Fibroblast of upper back skin (primary cell): Measurements from ENCODE around the gene AUP1.

Experiments
- DNase-seq: peaks from one replicate; pipeline ENCODE4 v3.0.0-alpha.2; 2013

The AUP1 gene

DNA sequence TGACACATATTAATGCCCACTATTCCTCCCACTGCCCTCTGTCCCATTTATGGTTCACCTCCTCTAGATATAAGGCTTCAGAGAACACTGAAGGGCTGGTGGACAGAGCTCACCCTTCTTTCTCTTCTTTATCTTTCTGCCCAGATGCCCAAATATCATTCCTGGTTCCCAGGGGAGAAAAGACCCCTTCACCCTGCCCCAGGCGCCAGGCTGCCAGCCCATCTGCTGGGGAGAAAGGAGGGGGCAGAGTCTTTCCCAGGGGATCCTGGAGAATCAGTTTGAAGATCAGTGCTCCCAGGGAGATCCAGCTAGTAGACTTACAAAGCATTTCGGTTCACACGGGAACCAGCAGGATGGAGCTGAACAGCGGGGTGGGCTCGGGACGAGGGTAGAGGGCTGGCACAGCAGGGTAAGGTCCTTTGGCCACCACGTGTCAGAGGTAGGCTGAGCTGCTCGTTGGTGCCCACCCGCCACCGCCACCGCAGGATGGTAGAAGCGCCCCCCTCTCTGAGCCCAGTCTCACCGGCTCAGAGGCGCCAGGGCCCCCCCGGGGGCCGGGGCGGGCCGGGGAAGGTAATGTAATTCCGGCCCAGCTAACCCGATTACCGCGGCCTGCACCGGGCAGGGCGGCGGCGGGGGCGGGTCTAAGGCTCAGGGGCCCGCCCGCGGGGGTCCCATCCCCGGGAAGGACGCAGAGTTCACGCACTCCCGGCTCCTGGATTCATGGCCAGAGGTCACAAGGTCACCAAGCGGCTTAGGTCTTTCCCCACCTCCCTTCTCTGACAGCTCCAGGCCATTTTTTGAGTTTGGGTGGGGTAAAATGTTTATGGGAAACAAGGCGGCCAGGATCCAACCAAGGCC lies 16.5 kb downstream of the AUP1 start:
- no peak for DNase-seq

- DNase-seq = no peak
Observed at GRCh38 chr2:74511104-74511989, 18.2 kb downstream of the AUP1 start.

DNA sequence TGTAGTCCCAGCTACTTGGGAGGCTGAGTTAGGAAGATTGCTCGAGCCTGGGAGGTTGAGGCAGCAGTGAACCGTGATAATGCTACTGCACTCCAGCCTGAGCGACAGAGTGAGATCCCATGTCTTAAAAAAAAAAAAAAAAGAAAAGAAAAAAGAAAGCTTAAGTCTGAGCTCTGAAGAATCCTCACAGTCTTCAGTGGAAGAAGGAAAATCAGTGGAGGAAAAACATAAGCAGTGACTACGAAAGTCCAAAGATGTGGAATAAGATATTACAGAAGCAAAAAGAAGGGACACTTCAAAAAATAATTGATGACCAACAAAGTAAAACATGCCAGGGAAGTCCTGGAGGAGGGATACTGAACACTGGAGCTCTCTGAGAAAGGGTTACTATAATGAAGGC lies 19.2 kb downstream of the AUP1 start:
- DNase-seq = no peak

DNA sequence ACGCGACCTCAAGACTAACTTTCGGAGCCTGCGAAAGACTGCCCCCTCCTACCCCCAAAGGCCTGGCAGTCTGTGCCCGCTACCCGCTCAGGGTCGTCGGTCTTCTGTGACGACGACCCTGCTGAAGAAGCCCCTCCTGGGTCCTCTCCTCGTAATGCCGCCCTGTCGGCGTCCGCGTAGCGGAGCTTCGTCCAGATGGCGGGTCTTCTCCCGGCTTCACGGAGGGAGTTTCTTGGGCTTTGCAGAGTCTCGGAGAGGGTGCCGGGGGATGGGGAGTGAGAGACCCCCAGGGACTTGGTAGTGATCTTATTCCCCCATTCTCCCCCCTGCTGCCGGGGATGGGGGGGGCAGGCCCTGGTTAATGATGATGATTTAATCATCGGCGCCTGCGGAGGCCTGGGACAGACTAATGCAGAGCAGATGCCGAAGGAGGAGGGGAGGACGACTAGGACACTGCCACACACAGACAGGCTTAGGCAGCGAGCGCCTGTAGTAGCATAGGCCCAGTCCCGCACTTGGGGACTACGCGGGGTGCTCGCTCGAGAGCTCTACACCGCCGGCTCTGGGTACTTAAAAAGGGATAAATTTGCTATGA lies 21.5 kb downstream of the AUP1 start:
- DNase-seq = peak; percentile 86

DNA sequence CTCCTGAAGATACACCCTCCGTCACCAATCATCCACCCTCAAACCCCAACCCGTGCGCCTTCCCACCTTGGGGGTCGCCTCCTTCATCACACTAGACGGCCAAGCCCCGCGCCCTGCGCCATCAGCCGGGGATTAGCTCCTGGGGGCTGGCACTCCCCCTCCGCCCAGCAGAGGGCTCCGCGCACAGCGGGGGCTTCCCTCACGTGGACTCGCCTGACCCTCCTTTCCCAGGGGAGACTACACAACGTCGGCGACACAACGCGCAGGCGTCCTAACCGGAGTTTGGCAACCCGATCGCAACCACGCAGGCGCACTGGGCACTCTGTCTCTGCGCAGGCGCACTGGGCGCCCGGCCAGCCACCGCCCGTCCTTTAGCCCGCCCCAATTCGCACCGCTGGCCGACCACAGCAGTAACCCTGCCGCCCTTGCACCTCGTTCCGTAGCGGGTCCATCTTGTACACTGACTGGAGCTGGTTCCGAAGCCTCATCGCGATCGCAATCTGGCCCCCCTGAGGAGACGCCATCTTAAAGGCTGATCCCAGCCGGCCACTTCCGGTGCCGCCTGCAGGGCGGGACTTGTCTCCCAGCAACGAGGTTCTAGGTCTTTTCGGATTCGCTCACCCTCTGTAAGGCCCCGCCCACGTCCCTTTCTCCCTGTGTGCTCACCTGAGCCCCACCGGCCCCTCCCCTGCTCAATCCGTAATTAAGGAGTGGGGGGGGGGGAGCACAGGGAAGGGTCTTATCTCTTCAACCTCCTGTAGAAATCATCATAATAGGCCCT lies 22.2 kb downstream of the AUP1 start, which contains the start of gene PCGF1:
Gene PCGF1 (minus strand): TSS at position 551 of the 781 bp plus-strand sequence. CDS start 27 bp downstream, at position 524.
- DNase-seq = peak; percentile 99

GRCh38 chr2:74505448-74506246 lies 23.9 kb downstream of the AUP1 start:
- no peak for DNase-seq

DNA sequence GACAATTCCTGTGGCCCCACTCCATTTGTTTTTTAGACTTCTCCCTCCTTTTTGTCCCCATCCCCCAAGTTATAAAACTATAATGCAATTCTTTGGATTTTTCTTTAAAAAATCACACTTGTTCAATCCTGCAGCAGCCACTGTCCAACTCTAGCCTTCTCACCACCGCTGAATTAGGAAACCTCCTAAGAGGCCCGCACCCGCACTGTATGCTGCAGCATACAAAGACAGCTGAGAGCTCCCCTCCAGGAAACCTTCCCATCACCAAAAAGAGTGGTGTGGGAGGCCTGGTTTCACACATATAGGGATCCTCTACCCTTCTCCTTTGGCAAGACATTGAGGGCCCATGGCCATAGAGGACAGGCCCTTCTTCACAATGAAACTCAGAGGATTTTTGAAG lies 24.9 kb downstream of the AUP1 start:
- no peak for DNase-seq

GRCh38 chr2:74503506-74504475 lies 25.7 kb downstream of the AUP1 start:
- no peak for DNase-seq

DNA sequence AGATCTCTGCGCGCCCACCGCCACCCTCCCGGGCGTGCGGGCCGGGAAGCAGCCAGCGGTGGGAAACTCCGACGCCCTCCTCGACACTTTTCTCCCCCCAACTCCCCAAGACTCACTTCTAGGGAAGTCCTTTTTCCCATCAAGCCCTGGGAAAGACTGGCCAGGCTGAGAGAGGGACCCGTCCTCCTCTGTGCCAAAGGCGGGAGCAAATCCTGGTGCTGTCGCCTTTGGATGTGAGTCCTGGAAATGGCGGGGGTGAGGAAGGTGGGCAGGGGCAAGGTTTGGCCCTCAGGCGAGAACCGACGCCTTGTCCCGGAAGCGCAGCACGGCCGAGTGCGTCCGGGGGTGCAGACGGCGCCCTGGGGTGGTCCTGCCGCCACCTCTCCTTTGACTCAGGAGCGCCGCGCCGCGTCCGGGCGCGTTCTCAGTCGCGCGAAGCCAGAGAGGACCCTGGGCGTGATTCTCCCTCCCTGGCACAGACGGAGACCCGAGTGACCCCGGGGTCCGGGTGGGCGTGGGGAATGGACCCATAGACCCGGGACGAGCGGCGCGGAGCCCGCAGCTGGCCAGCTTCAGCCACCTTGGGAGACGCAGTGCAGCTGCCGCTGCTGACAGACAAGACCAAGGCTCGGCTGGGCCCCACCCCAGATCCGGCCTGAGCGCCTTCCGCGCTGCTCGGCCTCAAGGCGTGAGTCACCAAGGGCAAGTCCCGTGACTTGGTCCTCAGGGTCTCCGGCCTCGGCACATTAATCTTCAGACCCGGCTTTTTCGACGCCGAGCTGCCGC lies 26.6 kb downstream of the AUP1 start:
- peak; percentile 73 for DNase-seq

- no peak for DNase-seq
Observed at GRCh38 chr2:74502147-74502719, 27.3 kb downstream of the AUP1 start.

DNA sequence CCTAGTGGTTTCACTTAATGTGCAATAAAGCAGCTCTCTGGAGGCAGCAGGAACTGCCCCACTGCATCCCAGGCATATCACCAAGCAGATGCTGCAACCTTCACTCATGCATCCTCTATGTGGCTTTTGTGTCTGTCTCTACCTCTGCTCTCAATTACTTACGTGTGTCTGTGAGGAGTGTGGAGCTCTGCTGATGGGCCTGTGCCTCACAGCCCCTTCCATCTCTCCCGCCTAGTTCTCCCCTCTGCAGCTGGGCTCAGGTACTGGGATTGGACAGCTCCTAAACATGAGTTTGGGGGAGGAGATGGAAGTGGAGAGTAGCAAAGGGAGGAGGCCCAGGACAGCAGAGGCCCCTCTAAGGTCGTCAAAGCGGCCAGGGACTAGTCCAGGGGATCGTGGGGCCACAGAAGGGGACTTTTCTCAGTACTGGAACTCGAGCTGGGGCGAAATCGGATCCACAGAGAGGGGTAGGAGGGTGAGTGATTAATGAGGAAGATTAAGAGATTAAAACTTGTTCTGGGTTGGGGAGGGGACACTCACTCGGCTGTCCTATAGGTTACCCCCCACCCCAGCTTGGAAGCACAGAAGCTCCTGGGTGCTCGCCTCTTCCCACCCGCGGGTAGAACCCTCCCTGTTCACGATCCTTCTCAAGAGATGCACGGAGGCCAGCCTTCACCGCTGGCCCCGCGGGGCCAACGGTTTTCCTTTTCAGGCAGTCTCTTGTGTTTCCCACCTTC lies 28.0 kb downstream of the AUP1 start:
- no peak for DNase-seq

GRCh38 chr2:74500578-74500946 lies 28.9 kb downstream of the AUP1 start:
- DNase-seq = no peak

DNA sequence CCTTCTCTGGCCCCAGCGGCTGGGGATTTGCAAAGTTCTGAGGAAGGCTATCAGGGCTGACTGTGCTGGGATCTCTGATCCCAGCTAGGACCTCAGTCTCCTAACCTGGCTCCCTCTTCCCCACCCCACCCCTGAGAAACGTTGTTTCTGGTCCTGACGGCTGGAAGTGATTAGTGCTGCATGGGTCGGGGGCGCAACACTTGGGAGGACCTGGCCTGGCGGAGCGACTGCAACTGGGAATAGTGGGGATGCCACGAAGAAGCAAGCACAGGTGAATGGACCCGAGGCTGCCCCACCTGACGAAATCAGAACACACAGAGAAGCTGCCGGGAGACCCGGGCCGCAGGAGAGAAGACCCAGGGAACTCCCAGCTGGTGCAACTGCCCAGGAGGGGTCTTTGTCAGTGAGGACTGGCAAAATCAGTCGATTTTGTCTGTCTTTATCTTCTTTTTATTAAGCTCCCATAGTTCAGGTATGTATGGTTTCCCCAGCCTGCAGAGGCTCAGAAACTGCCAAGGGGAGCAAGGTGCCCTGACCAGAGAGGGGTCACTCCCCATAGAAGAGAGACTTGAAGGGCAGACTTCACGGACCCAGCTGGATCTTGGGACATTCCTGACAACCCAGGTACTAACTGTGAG lies 29.4 kb downstream of the AUP1 start:
- no peak for DNase-seq

DNA sequence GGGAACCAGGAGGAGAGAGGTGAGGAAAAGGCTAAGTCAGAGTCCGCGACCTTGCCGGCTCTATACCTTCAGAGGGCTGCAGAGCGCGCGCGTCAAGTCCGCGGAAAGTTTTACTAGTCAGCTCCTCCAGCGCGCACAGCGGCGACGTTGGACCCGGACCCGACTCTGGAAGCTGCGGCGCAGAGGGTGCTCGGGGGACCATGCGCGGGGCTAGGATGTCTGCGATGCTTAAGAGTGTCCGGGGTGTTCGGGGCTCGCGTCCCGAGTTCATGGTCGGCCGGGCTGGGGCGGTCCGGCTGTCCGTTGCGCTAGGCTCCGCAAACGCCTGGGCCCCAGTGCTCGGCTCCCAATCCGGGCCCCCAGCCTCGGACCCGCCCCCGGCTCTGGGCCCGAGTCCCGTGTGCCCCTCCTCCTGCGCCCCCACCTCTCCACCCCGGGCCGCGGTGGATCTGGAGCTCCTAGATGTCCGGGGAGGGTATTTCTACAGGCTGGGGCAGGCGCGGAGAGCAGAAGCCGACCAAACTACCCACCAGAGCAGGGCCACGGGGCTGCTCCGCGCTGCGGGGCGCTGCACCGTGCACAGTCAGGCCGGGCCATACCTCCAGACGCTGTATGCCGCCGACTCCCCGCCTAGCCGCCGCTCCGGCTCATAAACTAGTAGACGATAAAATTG lies 30.1 kb downstream of the AUP1 start, which contains the start of gene LBX2:
Gene LBX2 (minus strand): TSS at position 337 of the 673 bp plus-strand sequence. CDS start 66 bp downstream, at position 271.
- DNase-seq = no peak

DNA sequence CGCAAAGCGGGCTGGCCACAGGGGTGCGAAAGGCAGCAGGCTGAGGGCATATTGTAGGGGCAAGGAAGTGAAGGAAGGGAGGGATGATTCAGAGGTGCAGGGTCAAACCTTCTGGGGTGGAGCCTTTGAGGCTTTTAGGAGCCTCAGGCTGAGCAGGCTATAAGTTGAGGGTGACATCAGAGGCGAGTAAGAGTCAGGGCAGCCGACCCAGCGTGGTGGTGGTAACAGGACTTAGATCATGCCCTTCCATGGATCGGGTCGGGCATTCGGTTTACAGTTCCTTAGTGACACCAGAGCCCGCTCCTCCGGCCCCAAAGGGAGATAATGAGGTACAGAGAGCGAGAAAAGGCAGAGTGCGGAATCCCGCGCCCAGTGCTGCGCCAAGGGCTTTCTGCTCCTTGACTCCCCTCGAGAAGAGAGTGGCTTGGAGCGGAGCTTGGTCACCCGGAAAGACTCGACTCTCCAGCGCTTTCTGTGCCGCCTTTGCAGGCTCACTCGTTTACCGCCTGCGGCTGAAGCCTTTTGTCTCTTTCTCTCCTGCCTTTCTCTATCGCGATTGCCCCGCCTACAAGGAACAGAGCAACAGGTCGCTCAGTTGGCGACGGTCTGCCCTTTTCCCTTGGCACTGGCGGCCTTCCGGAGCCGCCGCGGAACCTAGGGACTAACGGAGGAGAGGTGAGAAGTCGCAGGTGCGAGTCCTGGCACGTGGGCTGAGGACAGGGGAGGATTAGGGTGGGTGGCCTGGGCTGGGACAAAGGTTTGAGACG lies 30.8 kb downstream of the AUP1 start:
- DNase-seq = no peak

- no peak for DNase-seq
Observed at GRCh38 chr2:74497777-74498499, 31.6 kb downstream of the AUP1 start.
